ENCODE measurements around the gene TRPC3. TPM values are rescaled to one million over a fixed set of nuclear protein-coding genes. Genes with fewer than 3 reads are reported as not detected.
"Not testable (repeated sequence)": the region's sequence is repeated elsewhere in the genome, so short reads cannot be mapped to it uniquely, and the experiment has no call there.

TRPC3 gene
- total RNA-seq, 2 donors from 2014 or later = 0.53 to 0.95 TPM

- ATAC-seq (replicated peaks) = no peak
- H3K27ac Mint-ChIP-seq = no peak overlapping the region
- peaks cover 16% of the 10 kb centered on the region for H3K27me3 Mint-ChIP-seq
- H3K4me3 Mint-ChIP-seq = no peak overlapping the region
- no peaks in the 10 kb centered on the region for H3K4me1 Mint-ChIP-seq
- H3K36me3 Mint-ChIP-seq (ENCODE audit: low read depth) = no peaks in the 10 kb centered on the region
- no peaks in the 10 kb centered on the region for H3K9me3 Mint-ChIP-seq
These were observed 19.5 kb downstream of the TRPC3 start for GRCh38 chr4:121932212-121932974.

GRCh38 chr4:121930304-121930703 is 21.6 kb downstream of the TRPC3 start:
- Mint-ChIP-seq H3K27me3 (peaks cover 15% of the 10 kb centered on the region), H3K9me3 (no peaks in the 10 kb centered on the region), H3K27ac (no peak overlapping the region), H3K36me3 (ENCODE audit: low read depth) (no peaks in the 10 kb centered on the region), H3K4me1 (no peaks in the 10 kb centered on the region), H3K4me3 (no peak overlapping the region)
- no peak for ATAC-seq (replicated peaks)

GRCh38 chr4:121927948-121928347 is 23.9 kb downstream of the TRPC3 start:
- Mint-ChIP-seq H3K4me3 (no peak overlapping the region), H3K27me3 (peaks cover 12% of the 10 kb centered on the region), H3K4me1 (no peaks in the 10 kb centered on the region), H3K36me3 (ENCODE audit: low read depth) (no peaks in the 10 kb centered on the region), H3K27ac (no peak overlapping the region), H3K9me3 (no peaks in the 10 kb centered on the region)
- ATAC-seq (replicated peaks) = no peak

DNA sequence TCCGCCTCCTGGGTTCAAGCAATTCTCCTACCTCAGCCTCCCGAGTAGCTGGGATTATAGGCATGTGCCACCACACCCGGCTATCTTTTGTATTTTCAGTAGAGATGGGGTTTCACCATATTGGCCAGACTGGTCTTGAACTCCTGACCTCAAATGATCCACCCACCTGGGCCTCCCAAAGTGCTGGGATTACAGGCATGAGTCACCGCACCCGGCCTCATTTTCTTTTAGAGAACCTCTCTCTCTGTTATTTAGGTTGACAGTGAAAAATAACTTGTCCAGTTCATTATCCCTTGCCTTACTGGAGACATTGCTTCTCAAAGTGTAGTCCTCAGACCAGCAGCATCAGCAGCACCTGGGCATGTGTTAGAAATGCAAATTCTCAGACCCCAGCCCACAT is 25.4 kb downstream of the TRPC3 start:
- H3K4me3 Mint-ChIP-seq; H3K4me1 Mint-ChIP-seq; H3K36me3 Mint-ChIP-seq (ENCODE audit: low read depth); ATAC-seq (replicated peaks); H3K27ac Mint-ChIP-seq; H3K9me3 Mint-ChIP-seq: not testable (repeated sequence)
- H3K27me3 Mint-ChIP-seq = peaks cover 15% of the 10 kb centered on the region

DNA sequence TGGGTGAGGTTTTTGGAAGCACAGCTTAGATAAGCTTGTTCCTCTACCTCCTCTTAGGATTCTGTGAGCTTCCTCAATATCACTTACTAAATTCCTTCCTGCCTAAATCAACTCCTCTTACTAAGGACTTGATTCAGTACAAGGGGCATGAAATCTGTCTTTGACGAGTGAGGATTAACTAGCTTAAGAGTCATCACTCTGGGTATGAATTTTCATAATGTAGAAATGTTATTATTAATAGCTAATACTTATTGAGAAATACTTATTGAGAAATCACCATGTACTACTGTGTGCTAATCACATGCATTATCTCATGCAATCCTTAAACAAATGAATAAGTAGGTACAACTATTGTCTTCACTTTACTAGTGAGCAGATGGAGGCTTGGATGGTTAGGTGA is 28.6 kb downstream of the TRPC3 start:
- Mint-ChIP-seq H3K9me3 (no peaks in the 10 kb centered on the region), H3K4me1 (no peaks in the 10 kb centered on the region), H3K27ac (no peak overlapping the region), H3K4me3 (no peak overlapping the region), H3K27me3 (peaks cover 3% of the 10 kb centered on the region), H3K36me3 (ENCODE audit: low read depth) (no peaks in the 10 kb centered on the region)
- ATAC-seq (replicated peaks) = no peak

- Mint-ChIP-seq H3K27me3 (no peaks in the 10 kb centered on the region), H3K27ac (peak overlapping the region; percentile 23), H3K4me1 (no peaks in the 10 kb centered on the region), H3K9me3 (peaks cover 3% of the 10 kb centered on the region), H3K36me3 (ENCODE audit: low read depth) (no peaks in the 10 kb centered on the region), H3K4me3 (no peak overlapping the region)
- ATAC-seq (replicated peaks) = peak; percentile 70
These were observed 38.2 kb downstream of the TRPC3 start for GRCh38 chr4:121913667-121914066.

- Mint-ChIP-seq H3K27me3 (peaks cover 5% of the 10 kb centered on the region), H3K27ac (no peak overlapping the region), H3K36me3 (ENCODE audit: low read depth) (no peaks in the 10 kb centered on the region), H3K4me1 (no peaks in the 10 kb centered on the region), H3K9me3 (no peaks in the 10 kb centered on the region), H3K4me3 (no peak overlapping the region)
- no peak for ATAC-seq (replicated peaks)
These were observed 43.5 kb downstream of the TRPC3 start for GRCh38 chr4:121908346-121908745.

DNA sequence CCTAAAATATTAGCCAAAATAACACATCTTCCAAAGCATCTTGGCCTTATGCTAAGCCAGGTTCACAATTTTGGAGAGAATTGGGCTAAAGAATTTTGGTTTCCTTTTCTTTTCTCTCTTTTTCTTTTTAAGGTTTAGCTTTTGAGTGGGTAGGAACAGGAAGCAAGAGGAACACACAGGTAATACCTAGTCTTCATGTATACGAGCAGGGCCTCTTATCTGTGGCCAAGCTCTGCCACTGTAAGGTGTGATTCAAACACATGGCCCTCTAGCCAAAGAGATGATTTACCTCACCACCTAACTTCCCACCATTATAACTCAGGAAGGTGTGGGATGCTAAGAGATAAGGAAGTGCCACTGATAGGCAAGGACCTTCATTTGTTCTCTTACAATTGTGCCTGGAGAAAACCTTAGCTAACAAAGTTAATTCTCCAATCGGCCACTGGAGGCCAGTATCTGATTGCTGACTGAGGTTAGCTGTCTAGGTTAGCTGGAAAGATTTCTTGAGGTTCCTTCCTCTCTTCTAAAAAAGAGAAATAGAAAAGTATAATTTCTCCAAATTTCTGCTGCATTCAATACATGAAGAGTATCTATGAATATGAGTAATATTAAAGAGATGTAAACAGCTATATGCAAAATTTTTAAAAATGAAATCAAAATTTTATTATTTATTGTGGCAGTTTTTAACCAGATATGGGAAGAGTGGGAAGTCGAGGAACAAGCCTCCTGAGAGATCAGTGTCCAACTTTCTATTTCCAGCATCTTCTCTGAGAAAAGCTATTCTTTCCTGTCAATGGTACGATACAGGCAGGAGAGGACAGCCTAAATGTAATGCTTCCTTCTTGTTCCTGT is 51.5 kb downstream of the TRPC3 start:
- no peaks in the 10 kb centered on the region for H3K4me1 Mint-ChIP-seq
- no peaks in the 10 kb centered on the region for H3K9me3 Mint-ChIP-seq
- ATAC-seq (replicated peaks) = peak; percentile 67
- no peak overlapping the region for H3K4me3 Mint-ChIP-seq
- no peak overlapping the region for H3K27ac Mint-ChIP-seq
- H3K27me3 Mint-ChIP-seq = peaks cover 5% of the 10 kb centered on the region
- H3K36me3 Mint-ChIP-seq (ENCODE audit: low read depth) = no peaks in the 10 kb centered on the region

- H3K9me3 Mint-ChIP-seq = no peaks in the 10 kb centered on the region
- no peak for ATAC-seq (replicated peaks)
- H3K4me3 Mint-ChIP-seq = peak overlapping the region; percentile 7
- no peaks in the 10 kb centered on the region for H3K4me1 Mint-ChIP-seq
- H3K27ac Mint-ChIP-seq = no peak overlapping the region
- H3K27me3 Mint-ChIP-seq = no peaks in the 10 kb centered on the region
- no peaks in the 10 kb centered on the region for H3K36me3 Mint-ChIP-seq (ENCODE audit: low read depth)
These were observed 53.7 kb downstream of the TRPC3 start for GRCh38 chr4:121898150-121898549.

GRCh38 chr4:121888134-121888533 is 63.7 kb downstream of the TRPC3 start:
- H3K9me3 Mint-ChIP-seq = no peaks in the 10 kb centered on the region
- no peak overlapping the region for H3K27ac Mint-ChIP-seq
- ATAC-seq (replicated peaks) = no peak
- peaks cover 33% of the 10 kb centered on the region for H3K27me3 Mint-ChIP-seq
- no peaks in the 10 kb centered on the region for H3K4me1 Mint-ChIP-seq
- H3K36me3 Mint-ChIP-seq (ENCODE audit: low read depth) = no peaks in the 10 kb centered on the region
- no peak overlapping the region for H3K4me3 Mint-ChIP-seq

- no peak overlapping the region for H3K4me3 Mint-ChIP-seq
- H3K27ac Mint-ChIP-seq = no peak overlapping the region
- no peaks in the 10 kb centered on the region for H3K4me1 Mint-ChIP-seq
- peaks cover 37% of the 10 kb centered on the region for H3K27me3 Mint-ChIP-seq
- ATAC-seq (replicated peaks) = no peak
- no peaks in the 10 kb centered on the region for H3K36me3 Mint-ChIP-seq (ENCODE audit: low read depth)
- H3K9me3 Mint-ChIP-seq = no peaks in the 10 kb centered on the region
These were observed 66.7 kb downstream of the TRPC3 start for GRCh38 chr4:121885115-121885514.

- Mint-ChIP-seq H3K27me3 (peaks cover 25% of the 10 kb centered on the region), H3K4me3 (no peak overlapping the region), H3K36me3 (ENCODE audit: low read depth) (no peaks in the 10 kb centered on the region), H3K4me1 (no peaks in the 10 kb centered on the region), H3K27ac (no peak overlapping the region), H3K9me3 (no peaks in the 10 kb centered on the region)
- no peak for ATAC-seq (replicated peaks)
These were observed 70.7 kb downstream of the TRPC3 start for GRCh38 chr4:121881158-121881557.

GRCh38 chr4:121879135-121879534 is 72.7 kb downstream of the TRPC3 start:
- Mint-ChIP-seq H3K27me3 (peaks cover 22% of the 10 kb centered on the region), H3K36me3 (ENCODE audit: low read depth) (no peaks in the 10 kb centered on the region), H3K4me1 (no peaks in the 10 kb centered on the region), H3K27ac (no peak overlapping the region), H3K9me3 (no peaks in the 10 kb centered on the region), H3K4me3 (no peak overlapping the region)
- ATAC-seq (replicated peaks) = no peak

DNA sequence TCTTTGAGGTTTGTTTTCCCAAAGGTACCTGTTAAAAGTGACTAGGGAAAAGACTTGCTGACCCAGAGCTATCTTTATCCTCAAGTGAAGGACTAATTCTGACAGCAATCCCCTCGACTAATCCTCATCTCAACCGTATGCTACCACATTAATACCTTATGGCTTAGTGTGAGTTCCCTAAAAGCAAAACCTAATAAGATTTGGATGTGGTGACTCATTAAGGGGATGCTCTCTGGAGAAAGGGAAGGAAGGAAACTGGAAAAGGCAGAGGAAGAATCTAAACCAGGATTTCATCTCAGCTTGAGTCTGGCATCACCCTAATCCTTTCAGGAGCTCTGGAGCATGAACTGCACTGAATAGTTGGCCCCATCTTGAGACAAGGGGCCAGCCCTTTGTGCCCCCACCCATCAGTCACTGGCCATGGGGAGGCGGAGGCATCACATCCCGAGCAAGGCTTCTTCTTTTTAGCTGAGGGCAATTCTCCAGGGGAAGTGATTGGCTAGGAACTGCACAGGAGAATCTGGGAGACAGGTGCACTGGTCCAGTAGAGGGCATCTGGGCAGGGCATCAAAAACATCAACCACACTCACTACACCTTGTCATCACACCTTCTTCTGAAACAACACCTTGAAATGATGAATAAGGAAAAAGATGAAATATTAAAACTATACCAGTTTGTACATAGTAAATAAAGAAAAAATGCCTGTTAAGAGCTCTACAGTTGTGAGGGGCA is 74.7 kb downstream of the TRPC3 start:
- H3K36me3 Mint-ChIP-seq (ENCODE audit: low read depth) = no peaks in the 10 kb centered on the region
- ATAC-seq (replicated peaks) = no peak
- peaks cover 22% of the 10 kb centered on the region for H3K27me3 Mint-ChIP-seq

More for the DNA sequence above, 74.7 kb downstream of the TRPC3 start:
- no peaks in the 10 kb centered on the region for H3K9me3 Mint-ChIP-seq
- no peak overlapping the region for H3K4me3 Mint-ChIP-seq
- no peak overlapping the region for H3K27ac Mint-ChIP-seq
- no peaks in the 10 kb centered on the region for H3K4me1 Mint-ChIP-seq
